RCC 7860 (cell line): ENCODE results near the gene CIC.

Experiments used
- DNase-seq: peaks from one replicate; pipeline ENCODE4 v3.0.0-alpha.2; 2015; ENCODE audit warnings: low spot score
- FAIRE-seq: peaks from 2 replicates; lab custom pipeline; 2012; peaks lifted over from hg19 to GRCh38; lab: Jason Lieb, UNC

CIC gene

DNA sequence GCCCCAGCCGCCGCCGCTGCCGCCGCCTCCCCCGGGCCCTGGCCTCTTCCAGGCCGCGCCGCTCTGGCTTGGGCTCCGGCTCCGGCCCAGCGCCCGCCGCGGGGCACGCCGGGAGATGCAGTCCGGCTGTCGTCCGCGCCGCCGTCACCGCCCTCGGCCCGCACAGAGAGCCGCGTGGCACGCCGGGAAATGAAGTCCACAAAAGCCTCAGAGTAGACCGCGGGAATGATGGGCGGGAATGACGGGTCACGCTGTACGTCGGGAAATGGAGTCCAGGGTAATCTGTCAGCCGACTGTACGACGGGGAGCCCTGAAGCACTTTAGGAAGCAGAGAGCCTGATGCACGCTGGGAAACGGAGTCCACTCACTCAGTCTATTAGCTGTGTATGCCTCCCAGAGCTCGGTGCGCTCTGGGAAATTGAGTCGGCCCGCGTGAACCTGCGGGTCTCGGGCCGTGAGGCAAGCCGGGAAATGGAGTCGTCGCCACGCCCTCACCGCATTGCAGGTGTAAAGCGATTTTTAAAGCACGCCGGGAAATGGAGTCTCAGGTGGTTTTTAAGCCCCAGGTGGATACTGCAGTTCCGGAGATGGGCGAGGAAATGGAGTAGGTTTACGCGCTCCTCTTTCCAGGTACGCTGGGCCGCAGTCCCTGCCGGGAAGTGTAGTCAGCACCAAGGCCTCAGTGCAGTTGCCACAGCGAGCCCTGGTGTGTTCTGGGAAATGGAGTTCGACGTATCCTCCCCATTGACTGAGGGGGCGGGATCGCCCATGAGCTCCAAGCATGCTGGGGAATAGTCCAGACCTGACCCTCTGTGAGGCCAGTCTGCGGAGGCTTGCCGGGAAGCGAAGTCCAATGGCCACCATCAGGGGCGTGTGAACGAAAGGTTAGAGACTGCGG is 26.3 kb upstream of the CIC start, which contains the start of gene GSK3A:
Gene GSK3A, minus strand, starts transcription at position 91 of the 898 bp plus-strand sequence. CDS start 137 bp downstream, outside the sequence.
- DNase-seq (peak; percentile 94), FAIRE-seq (peak; percentile 86)

- peak; percentile 81 for DNase-seq
- FAIRE-seq = peak; percentile 61
These were observed 24.5 kb upstream of the CIC start for GRCh38 chr19:42244347-42245220.

GRCh38 chr19:42245231-42245630 is 23.8 kb upstream of the CIC start:
- DNase-seq (no peak), FAIRE-seq (no peak)

DNA sequence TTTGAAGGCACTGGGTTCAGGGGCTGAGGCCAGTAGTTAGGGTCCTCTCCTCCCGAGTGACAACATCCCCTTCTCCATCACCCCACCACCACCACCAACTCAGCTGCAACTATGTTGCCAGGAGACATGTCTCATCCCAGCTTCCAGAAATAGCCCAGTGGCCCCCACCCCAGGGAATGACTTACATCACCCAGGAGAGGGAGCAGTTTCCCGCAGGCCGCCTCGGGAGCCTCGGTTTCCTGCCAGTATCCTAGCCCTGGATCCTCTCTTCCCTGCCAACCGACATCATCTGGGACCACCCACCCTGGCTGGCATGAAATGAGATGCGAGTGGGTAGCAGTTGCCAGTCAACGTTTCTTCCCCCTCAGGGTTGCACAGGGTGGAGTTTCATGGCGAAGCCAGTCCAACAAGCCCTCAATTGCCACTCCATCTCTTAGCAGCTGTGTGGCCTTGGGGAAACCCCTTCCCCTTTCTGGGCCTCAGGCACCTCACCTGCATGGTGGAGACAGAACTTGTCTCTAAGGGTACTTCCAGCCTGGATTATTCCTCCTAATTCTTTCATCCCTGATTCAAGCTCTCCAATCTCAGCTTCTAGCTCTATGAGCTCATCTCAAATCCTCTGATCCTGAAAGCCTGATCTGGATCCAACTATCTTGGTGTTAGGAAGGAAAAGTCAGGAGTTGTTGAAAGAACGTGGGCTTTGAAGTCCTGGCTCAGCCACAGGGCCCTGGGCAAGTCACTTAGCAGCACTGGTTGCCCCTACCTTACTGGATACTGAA is 22.7 kb upstream of the CIC start:
- FAIRE-seq (no peak), DNase-seq (peak; percentile 39)

GRCh38 chr19:42246922-42247639 is 22.0 kb upstream of the CIC start:
- FAIRE-seq (no peak), DNase-seq (no peak)

GRCh38 chr19:42247640-42248199 is 21.3 kb upstream of the CIC start:
- DNase-seq = no peak
- no peak for FAIRE-seq

DNA sequence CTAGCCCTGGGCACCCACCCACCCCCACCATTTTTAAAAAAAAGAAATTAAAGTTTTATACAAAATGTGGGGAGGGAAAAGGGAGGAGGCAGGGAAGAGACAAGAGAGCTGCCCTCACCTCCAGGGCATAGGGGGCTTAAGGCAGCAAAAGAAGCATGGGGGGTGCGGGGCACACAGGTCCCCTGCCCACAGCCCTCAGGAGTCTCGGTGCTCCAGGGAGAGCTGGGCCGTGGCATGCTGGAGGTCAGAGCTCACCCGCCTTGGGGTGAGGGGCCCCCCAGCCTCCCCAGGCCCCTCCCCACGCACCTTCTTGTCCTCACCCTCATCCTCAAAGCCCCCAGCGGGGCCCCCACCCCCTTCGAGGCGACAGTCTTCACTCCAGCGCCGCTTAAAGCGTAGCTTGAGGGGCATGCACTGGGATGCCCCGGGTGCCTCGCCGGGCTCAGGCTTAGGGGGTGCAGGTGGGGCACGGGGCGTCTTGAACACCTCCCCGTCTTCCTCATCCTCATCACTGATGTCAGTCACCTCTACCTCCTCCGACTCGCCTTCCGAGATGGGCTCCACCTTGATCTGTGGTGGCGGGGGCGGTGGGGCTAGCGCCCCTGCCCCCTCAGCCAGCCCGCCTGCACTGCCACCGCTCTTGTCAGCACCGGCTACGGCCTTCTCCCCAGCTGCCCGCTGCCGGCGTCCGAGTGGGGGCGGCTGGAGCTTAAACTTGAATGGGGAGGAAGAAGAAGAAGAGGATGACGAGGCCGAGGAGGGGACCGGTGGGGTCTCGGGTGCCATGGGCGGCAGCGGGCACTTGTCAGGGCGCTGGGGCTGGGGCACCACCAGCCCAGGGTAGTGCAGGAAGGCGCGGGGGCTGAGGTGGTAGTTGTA is 20.5 kb upstream of the CIC start:
- no peak for FAIRE-seq

DNA sequence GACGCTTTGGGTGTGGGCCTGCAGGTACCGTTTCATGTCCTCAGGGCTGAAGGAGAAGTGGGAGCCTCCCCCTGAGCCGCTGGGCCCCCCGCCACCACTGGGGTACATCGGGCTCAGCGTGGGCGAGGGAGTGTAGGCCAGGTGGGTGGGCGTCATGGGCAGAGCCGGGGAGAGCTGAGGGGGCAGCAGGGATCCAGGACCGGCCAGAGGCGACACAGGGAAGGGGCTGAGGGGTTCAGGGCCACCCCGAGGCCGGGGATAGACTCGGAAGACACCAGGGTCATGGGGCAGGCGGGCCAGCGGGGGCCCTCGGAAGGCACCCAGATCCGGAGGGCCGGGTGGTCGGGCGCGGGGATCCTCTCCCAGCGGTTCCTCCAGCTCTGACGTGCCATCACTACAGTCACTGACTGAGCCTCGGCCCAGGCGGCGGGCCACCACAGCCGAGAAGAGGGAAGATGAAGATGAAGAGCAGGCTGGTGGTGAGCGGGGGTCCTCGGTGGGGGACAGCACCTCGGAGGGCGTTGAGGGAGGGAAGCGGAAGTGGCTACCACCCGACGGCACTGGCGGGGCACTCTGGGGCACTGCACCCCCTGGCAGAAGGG is 19.8 kb upstream of the CIC start:
- FAIRE-seq = no peak
- no peak for DNase-seq

More for the DNA sequence above, 20.5 kb upstream of the CIC start:
- no peak for DNase-seq

- DNase-seq (no peak), FAIRE-seq (no peak)
These were observed 19.3 kb upstream of the CIC start for GRCh38 chr19:42249769-42250168.

- FAIRE-seq (no peak), DNase-seq (no peak)
These were observed 18.8 kb upstream of the CIC start for GRCh38 chr19:42250183-42250665.

DNA sequence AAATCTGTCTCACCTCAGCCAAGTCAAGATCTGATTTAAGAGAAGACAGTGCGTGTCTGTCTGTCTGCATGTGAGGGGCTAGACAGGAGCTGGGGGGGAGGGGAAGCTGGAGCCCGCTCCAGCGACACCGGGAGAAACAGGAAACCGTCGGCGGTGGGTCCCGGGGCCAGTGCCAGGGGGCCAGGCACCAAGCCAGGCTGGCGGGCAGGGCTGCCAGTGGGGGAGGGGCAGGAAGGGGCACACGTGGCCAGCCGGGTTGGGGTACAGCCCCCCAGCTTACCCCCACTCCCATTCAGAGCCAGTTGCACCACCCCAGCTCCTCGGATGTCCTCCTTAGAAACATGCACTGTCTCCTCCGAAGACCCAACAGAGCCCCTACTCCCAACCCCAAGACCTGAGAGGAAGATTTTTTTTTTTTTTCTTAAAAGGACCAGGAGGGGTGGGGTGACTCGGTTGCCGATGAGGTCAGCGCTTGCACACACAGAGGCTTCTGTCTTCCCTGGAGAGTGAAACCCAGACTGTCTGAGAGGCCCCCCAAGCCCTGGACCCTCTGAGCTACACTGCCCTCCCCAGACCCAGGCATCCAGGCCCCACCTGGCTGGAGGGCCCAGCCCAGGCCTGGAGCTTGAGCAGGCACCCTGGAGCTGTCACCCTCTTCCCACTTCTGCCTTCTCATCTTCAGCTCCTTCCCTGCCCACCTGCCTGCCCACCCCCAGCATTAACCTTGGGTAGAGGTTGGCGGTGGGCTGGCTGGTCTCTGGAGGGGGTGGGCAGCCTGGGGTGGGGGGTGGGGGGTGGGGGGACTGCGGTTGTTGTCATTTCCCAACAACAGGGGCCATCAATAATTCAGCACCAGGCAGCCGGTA is 18.2 kb upstream of the CIC start:
- FAIRE-seq (no peak), DNase-seq (no peak)

DNA sequence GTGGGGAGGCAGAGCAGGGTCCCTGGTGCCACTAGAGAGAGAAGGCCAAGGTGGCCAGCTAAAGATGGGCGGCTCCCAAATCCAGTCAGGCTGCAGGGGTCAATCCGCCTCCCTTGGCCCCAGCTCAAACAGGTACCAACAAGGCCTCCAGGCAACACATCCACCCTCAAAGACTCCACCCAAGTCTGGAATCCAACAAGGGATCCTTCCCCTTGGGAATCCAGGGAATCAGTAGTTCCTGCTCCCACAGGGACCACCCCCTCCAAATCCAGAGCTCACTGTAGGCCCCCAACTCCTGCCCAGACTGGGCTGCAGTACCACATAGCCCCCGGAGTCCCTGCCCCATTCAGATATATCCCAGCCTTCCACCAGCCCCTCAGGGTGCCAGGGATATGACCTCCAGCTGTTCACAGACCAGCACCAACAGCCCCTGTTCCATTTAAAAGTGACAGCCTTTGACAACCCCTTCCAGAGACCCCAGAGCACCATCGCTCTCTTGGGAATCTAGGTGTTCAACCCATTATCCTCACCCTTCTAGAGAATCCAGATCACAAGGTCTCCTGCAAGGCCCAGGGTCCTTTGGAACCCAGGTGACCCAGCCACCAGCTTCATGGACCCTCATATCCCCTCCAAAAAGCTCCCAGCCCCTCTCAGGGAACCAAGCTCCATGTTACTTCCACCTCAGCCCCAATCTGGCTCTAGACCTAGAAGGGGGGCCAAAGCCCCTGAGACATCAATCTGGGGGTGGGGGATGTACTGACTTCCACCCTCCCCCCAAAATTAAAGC is 17.3 kb upstream of the CIC start:
- DNase-seq (no peak), FAIRE-seq (no peak)

- FAIRE-seq = no peak
- no peak for DNase-seq
These were observed 16.4 kb upstream of the CIC start for GRCh38 chr19:42252365-42253244.

DNA sequence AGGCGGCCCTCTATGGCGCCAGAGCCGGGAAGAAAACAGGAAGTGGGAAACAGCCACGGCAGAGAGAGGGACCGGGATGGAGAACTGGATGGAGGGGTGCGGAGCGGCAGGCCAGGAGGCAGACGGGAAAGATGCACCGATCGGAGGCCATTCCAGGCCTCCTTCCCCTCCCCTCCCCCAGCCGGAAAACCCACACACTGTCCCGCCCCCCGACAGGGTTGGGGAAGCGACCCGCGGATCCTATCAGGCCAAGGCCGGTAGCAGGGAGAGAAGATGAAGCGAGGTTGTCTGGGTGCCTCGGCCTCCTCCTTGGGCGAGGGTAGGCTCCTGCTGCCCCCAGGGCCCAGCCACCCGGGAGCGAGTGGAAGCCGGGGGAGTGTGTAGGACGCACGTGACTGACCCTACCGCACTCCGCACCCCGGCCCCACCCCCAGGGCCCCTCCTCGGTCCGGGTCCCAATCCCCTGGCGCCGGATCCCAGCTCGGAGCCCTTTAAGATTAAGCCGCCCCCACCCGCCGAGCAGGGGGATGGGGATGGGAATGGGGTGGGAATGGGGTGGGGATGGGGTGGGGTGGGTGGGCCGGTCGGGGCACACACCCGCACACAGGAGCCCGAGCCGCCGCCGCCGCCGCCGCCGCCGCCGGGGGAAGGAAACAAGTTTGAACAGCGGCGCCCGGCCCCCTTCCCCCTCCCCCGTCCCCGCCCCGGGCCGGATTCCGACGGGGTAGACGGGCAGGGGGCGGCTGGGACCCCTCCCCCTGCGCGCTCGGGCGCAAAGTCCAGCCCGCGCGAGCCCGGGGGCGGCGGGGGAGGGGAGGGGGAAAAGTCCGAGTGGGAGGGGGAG is 15.6 kb upstream of the CIC start:
- DNase-seq (peak; percentile 13), FAIRE-seq (no peak)
